Caco-2 (cell line): ENCODE results near the gene CCNDBP1. TPM values are rescaled to one million over a fixed set of nuclear protein-coding genes. Genes with fewer than 3 reads are reported as not detected.
"Not testable (repeated sequence)": the region's sequence is repeated elsewhere in the genome, so short reads cannot be mapped to it uniquely, and the experiment has no call there.

Source experiments
- BruUV-seq: library from RNA; stranded (reverse); fragments of 400-500 nt; replicated peaks from 2 replicates; lab custom pipeline; 2021; lab: Mats Ljungman, UMichigan
- CTCF ChIA-PET: fragments of 300-600 bp; sonication (Branson Sonifier 250); formaldehyde crosslinking; loops from one replicate; lab custom pipeline; 2022; ENCODE audit warnings: antibody characterized with exemption; lab: Charles Lee
- POLR2A ChIA-PET: fragments of 300-600 bp; sonication (Branson Sonifier 250); formaldehyde crosslinking; loops from one replicate; lab custom pipeline; 2022; ENCODE audit warnings: antibody characterized with exemption; lab: Charles Lee
- DNase-seq, 2 experiments: peaks; one replicate each; pipeline versions ENCODE4 v3.0.0 to v3.0.0-alpha.2; 2020 to 2022
- H3K27me3 ChIP-seq: replicated peaks from 2 replicates; pipeline ENCODE4 v1.6.0; 2011; ENCODE audit warnings: low read length; ENCODE audit not compliant: control insufficient read depth, insufficient read depth
- H3K36me3 ChIP-seq: 2 replicates; pipeline ENCODE4 v1.5.1; 2011; ENCODE audit warnings: low read length; ENCODE audit not compliant: control insufficient read depth, insufficient read depth
- H3K4me1 ChIP-seq: fragments of 250-450 bp; sonication (Bioruptor Pico); 2 replicates; pipeline ENCODE4 v1.5.1; 2020; ENCODE audit warnings: mild to moderate bottlenecking
- H3K4me3 ChIP-seq: 2 replicates; pipeline ENCODE4 v1.5.1; 2011; ENCODE audit warnings: low read depth, mild to moderate bottlenecking, control low read depth, low read length
- H3K9me3 ChIP-seq: fragments of 250-450 bp; sonication (Bioruptor Pico); 2 replicates; pipeline ENCODE4 v1.5.1; 2020; ENCODE audit warnings: mild to moderate bottlenecking, moderate library complexity
- H3K27ac Mint-ChIP-seq: one replicate; pipeline ENCODE4 v1.8.0; 2022; ENCODE audit warnings: mixed read lengths; ENCODE audit not compliant: unreplicated experiment
- H3K27me3 Mint-ChIP-seq: one replicate; pipeline ENCODE4 v1.8.0; 2022; ENCODE audit warnings: mixed read lengths; ENCODE audit not compliant: insufficient read depth, unreplicated experiment
- H3K36me3 Mint-ChIP-seq: one replicate; pipeline ENCODE4 v1.8.0; 2022; ENCODE audit warnings: mild to moderate bottlenecking, mixed read lengths; ENCODE audit not compliant: insufficient read depth, unreplicated experiment
- H3K4me1 Mint-ChIP-seq: one replicate; pipeline ENCODE4 v1.8.0; 2022; ENCODE audit warnings: low read depth, mixed read lengths; ENCODE audit not compliant: unreplicated experiment
- H3K4me3 Mint-ChIP-seq: one replicate; pipeline ENCODE4 v1.8.0; 2022; ENCODE audit warnings: mild to moderate bottlenecking, moderate library complexity, mixed read lengths; ENCODE audit not compliant: unreplicated experiment
- H3K9me3 Mint-ChIP-seq: one replicate; pipeline ENCODE4 v1.8.0; 2022; ENCODE audit warnings: mixed read lengths; ENCODE audit not compliant: unreplicated experiment
- intact Hi-C: fragments of 100-400 bp; cut with micrococcal nuclease; formaldehyde crosslinking; loops from one replicate; pipeline ENCODE4 v1.10.0; 2022; ENCODE audit not compliant: unreplicated experiment
- total RNA-seq: library from RNA; stranded (reverse); gene quantifications from 2 replicates; pipeline ENCODE4 v1.2.3, GENCODE V29; 2022
- TF ChIP-seq, protein P1 (sequence below), 2 experiments: fragments of 200-600 bp in 1 of 2; IDR thresholded peaks; 1 replicate in 1 of 2; 2 replicates in 1 of 2; pipeline versions ENCODE4 v1.5.1 to v1.8.0; 2011 to 2022; ENCODE audit warnings: antibody characterized with exemption in 1 of 2, control low read depth in 1 of 2, inconsistent platforms in 1 of 2, low read depth in 1 of 2, low read length in 1 of 2, mild to moderate bottlenecking in 1 of 2, moderate library complexity in 1 of 2; ENCODE audit not compliant: insufficient read depth in 1 of 2, severe bottlenecking in 1 of 2, unreplicated experiment in 1 of 2

The CCNDBP1 gene
- total RNA-seq, 1 experiment from 2014 or later: 21.7 TPM

DNA sequence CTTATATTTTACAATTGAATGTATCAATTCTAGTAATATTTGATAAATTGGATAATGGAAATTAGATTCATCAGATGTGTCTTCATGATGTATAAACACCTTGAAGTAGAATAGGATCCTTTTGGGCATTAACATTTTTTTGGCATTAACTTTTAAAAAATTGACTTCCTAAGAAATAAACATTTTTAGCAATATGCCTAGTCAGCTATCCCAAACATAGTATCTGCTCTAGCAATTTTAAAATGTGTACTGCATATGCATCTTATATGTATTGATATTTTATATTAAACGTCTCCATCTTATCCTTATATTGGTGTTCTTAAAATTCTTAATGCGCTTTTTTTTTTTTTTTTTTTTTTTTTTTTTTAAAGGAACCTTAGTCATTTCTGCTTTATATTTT lies 8.5 kb downstream of the CCNDBP1 start:
- ChIA-PET POLR2A (no interaction called here), CTCF (no interaction called here)
- no peak overlapping the region for H3K4me3 ChIP-seq
- Mint-ChIP-seq H3K36me3 (peaks cover 17% of the 10 kb centered on the region), H3K4me3 (no peak overlapping the region), H3K27me3 (no peaks in the 10 kb centered on the region), H3K9me3 (peaks cover 10% of the 10 kb centered on the region), H3K27ac (no peak overlapping the region), H3K4me1 (no peaks in the 10 kb centered on the region)
- no peaks in the 10 kb centered on the region for H3K9me3 ChIP-seq
- BruUV-seq: no TSS peak
- no peaks in the 10 kb centered on the region for H3K4me1 ChIP-seq
- DNase-seq: no peak
- H3K27me3 ChIP-seq: no peaks in the 10 kb centered on the region
- TF ChIP-seq, protein P1, sequence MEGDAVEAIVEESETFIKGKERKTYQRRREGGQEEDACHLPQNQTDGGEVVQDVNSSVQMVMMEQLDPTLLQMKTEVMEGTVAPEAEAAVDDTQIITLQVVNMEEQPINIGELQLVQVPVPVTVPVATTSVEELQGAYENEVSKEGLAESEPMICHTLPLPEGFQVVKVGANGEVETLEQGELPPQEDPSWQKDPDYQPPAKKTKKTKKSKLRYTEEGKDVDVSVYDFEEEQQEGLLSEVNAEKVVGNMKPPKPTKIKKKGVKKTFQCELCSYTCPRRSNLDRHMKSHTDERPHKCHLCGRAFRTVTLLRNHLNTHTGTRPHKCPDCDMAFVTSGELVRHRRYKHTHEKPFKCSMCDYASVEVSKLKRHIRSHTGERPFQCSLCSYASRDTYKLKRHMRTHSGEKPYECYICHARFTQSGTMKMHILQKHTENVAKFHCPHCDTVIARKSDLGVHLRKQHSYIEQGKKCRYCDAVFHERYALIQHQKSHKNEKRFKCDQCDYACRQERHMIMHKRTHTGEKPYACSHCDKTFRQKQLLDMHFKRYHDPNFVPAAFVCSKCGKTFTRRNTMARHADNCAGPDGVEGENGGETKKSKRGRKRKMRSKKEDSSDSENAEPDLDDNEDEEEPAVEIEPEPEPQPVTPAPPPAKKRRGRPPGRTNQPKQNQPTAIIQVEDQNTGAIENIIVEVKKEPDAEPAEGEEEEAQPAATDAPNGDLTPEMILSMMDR (IDR thresholded peaks at IDR 0.05; ENCODE audit: insufficient read depth in 1 of 2, low read depth in 1 of 2, low read length in 1 of 2, severe bottlenecking in 1 of 2, unreplicated experiment in 1 of 2): no peak
- intact Hi-C loops: no loop called here
- H3K36me3 ChIP-seq: no peaks in the 10 kb centered on the region

DNA sequence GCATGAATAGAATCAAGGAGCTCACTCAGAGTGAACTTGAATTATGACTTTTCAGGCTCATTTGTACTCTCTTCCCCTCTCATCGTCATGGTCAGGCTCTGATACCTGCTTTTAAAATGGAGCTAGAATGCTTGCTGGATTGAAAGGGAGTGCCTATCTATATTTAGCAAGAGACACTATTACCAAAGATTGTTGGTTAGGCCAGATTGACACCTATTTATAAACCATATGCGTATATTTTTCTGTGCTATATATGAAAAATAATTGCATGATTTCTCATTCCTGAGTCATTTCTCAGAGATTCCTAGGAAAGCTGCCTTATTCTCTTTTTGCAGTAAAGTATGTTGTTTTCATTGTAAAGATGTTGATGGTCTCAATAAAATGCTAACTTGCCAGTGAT lies 9.6 kb downstream of the CCNDBP1 start:
- no peak for DNase-seq
- no peaks in the 10 kb centered on the region for H3K36me3 ChIP-seq
- ChIA-PET CTCF (interaction anchor here (1.0 kb wide), 1 partner anchor 9 kb away, joined by 5 read pairs; no protein-coding TSS in a partner anchor), POLR2A (no interaction called here)
- BruUV-seq: no TSS peak
- H3K4me1 Mint-ChIP-seq: no peaks in the 10 kb centered on the region
- TF ChIP-seq, protein P1 (IDR thresholded peaks at IDR 0.05; ENCODE audit: insufficient read depth in 1 of 2, low read depth in 1 of 2, low read length in 1 of 2, severe bottlenecking in 1 of 2, unreplicated experiment in 1 of 2): no peak
- H3K4me3 ChIP-seq: no peak overlapping the region
- H3K9me3 Mint-ChIP-seq: peaks cover 10% of the 10 kb centered on the region
- no peaks in the 10 kb centered on the region for H3K4me1 ChIP-seq
- H3K36me3 Mint-ChIP-seq: peaks cover 17% of the 10 kb centered on the region
- H3K27ac Mint-ChIP-seq: no peak overlapping the region
- no peaks in the 10 kb centered on the region for H3K27me3 ChIP-seq
- intact Hi-C loops: no loop called here
- no peak overlapping the region for H3K4me3 Mint-ChIP-seq
- H3K9me3 ChIP-seq: no peaks in the 10 kb centered on the region
- no peaks in the 10 kb centered on the region for H3K27me3 Mint-ChIP-seq

DNA sequence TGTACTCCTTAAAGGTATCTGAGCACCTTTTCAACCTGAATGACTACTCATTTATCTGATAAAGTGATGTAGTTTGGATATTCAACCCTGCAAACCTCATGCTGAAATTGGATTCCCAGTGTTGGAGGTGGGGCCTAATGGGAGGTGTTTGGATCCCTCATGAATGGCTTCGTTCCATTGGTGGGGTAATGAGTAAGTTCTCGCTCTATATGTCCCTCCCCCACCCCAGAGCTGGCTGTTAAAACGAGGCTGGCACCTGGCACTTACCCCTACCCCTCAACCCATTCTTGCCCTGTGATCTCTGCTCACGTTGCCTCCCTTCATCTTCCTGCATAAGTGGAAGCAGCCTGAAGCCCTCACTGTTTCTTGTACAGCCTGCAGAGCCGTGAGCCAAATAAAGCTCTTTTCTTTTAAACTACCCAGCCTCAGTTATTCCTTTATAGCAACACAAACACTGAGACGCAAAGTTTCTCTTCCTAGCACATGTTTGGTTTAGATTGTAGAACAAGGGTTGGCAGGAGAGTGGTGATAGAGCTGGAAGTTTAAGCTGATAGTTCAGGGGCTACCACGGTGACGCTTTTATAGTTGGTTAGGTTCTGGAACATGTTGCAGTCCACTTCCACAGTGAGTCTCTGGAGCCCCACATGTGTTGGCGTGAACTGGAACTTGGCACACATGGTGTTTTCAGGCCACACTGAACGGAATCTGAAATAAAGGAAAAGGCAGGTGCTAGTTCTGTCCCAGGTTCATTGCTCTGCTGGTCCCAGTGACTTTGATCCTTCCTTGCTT lies 11.8 kb downstream of the CCNDBP1 start:
- no TSS peak for BruUV-seq
- Histone ChIP-seq H3K9me3 (no peaks in the 10 kb centered on the region), H3K4me3 (no peak overlapping the region), H3K36me3 (no peaks in the 10 kb centered on the region), H3K27me3 (no peaks in the 10 kb centered on the region), H3K4me1 (no peaks in the 10 kb centered on the region)
- no peaks in the 10 kb centered on the region for H3K4me1 Mint-ChIP-seq
- no peak overlapping the region for H3K4me3 Mint-ChIP-seq
- H3K9me3 Mint-ChIP-seq: peaks cover 10% of the 10 kb centered on the region
- H3K36me3 Mint-ChIP-seq: peaks cover 8% of the 10 kb centered on the region
- peaks cover 2% of the 10 kb centered on the region for H3K27me3 Mint-ChIP-seq
- intact Hi-C loops: no loop called here
- TF ChIP-seq, protein P1 (IDR thresholded peaks at IDR 0.05; ENCODE audit: insufficient read depth in 1 of 2, low read depth in 1 of 2, low read length in 1 of 2, severe bottlenecking in 1 of 2, unreplicated experiment in 1 of 2): no peak
- no peak overlapping the region for H3K27ac Mint-ChIP-seq
- no peak for DNase-seq
- ChIA-PET POLR2A (no interaction called here), CTCF (interaction anchor here (0.7 kb wide), 1 partner anchor 185 kb away, joined by 8 read pairs; no protein-coding TSS in a partner anchor)

DNA sequence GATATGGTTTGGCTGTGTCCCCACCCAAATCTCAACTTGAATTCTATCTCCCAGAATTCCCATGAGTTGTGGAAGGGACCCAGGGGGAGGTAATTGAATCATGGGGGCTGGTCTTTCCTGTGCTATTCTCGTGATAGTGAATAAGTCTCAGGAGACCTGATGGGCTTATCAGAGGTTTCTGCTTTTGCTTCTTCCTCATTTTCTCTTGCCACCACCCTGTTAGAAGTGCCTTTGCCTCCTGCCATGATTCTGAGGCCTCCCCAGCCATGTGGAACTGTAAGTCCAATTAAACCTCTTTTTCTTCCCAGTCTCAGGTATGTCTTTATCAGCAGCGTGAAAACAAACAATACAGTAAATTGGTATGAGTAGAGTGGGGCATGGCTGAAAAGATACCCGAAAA lies 12.6 kb downstream of the CCNDBP1 start:
- H3K27me3 Mint-ChIP-seq, H3K36me3 ChIP-seq, H3K27ac Mint-ChIP-seq, POLR2A ChIA-PET, DNase-seq, H3K36me3 Mint-ChIP-seq, H3K27me3 ChIP-seq, CTCF ChIA-PET, intact Hi-C loops, H3K4me3 ChIP-seq, BruUV-seq, H3K4me1 Mint-ChIP-seq, H3K4me3 Mint-ChIP-seq, H3K9me3 ChIP-seq, H3K4me1 ChIP-seq: not testable (repeated sequence)
- peaks cover 10% of the 10 kb centered on the region for H3K9me3 Mint-ChIP-seq

DNA sequence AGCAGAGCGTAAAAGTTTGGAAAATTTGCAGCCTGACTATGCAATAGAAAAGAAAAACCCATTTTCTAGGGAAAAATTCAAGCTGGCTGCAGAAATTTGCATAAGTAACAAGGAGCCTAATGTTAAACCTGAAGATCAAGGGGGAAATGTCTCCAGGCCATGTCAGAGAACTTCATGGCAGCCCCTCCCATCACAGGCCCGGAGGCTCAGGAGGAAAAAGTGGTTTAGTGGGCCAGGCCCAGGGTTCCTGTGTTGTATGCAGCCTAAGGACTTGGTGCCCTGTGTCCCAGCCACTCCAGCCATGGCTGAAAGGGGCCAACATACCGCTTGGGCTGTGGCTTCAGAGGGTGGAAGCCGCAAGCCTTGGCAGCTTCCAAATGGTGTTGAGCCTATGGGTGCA lies 13.4 kb downstream of the CCNDBP1 start:
- H3K36me3 Mint-ChIP-seq, intact Hi-C loops, BruUV-seq, H3K4me3 ChIP-seq, H3K4me1 ChIP-seq, POLR2A ChIA-PET, CTCF ChIA-PET, H3K4me3 Mint-ChIP-seq, DNase-seq, H3K9me3 ChIP-seq, H3K27ac Mint-ChIP-seq, H3K27me3 Mint-ChIP-seq, H3K4me1 Mint-ChIP-seq, H3K36me3 ChIP-seq, H3K27me3 ChIP-seq: not testable (repeated sequence)
- H3K9me3 Mint-ChIP-seq: peaks cover 10% of the 10 kb centered on the region
